ENCODE results near the gene ANO4.

DNA sequence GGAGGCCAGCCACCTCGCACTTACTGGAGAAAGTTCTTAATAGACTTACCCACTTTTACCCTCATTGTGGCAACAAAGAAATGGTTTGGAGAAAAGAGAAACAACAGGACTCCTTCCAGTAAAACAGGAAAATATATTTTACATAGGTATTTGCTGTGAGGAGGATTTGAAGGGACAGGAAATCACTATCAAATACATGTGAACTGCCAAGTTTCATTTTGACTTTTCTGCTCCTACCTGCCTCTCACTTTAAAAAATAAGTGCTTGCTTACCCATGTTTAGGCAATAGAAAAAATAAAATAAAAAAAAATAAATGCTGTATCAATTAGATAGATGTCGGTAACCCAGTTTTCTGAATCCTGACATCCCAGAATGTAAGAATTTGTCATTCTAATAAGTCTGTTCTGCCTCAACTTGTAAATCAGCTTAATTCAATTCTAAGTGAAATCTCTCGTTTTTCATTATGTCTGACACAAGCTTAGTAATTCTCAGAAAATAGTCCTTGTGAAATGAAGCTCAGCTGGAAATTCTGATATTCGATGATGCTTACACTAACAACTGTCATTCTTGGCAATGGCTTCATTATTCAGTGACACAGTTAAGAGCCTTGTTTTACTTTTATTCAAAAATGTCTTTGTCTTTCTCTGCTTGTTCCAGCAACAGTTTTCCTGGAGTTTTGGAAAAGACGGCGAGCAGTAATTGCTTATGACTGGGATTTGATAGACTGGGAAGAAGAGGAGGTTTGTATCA lies 284.1 kb downstream of the ANO4 start:
- TF ChIP-seq, protein P1, sequence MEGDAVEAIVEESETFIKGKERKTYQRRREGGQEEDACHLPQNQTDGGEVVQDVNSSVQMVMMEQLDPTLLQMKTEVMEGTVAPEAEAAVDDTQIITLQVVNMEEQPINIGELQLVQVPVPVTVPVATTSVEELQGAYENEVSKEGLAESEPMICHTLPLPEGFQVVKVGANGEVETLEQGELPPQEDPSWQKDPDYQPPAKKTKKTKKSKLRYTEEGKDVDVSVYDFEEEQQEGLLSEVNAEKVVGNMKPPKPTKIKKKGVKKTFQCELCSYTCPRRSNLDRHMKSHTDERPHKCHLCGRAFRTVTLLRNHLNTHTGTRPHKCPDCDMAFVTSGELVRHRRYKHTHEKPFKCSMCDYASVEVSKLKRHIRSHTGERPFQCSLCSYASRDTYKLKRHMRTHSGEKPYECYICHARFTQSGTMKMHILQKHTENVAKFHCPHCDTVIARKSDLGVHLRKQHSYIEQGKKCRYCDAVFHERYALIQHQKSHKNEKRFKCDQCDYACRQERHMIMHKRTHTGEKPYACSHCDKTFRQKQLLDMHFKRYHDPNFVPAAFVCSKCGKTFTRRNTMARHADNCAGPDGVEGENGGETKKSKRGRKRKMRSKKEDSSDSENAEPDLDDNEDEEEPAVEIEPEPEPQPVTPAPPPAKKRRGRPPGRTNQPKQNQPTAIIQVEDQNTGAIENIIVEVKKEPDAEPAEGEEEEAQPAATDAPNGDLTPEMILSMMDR (IDR thresholded peaks at IDR 0.05): no peak
- TF ChIP-seq EP300 (IDR thresholded peaks at IDR 0.05) (no peak), POLR2AphosphoS5 (IDR thresholded peaks at IDR 0.05) (no peak)

Data from stomach (tissue), 4 donors.